HL-60 (cell line): ENCODE results near the gene ZNF441.

ENCODE experiments used
- DNase-seq, 2 experiments: peaks; one replicate each; pipeline ENCODE4 v3.0.0-alpha.2; 2010 to 2020; ENCODE audit warnings: low read depth in 1 of 2, low spot score in 1 of 2
- H3K27ac ChIP-seq: fragments of 250-450 bp; sonication (Bioruptor Pico); replicated peaks from 2 replicates; pipeline ENCODE4 v1.5.1; 2020; ENCODE audit warnings: mild to moderate bottlenecking, moderate library complexity
- H3K27me3 ChIP-seq: fragments of 250-450 bp; sonication (Bioruptor Pico); 2 replicates; pipeline ENCODE4 v1.5.1; 2021; ENCODE audit warnings: mild to moderate bottlenecking, moderate library complexity; ENCODE audit not compliant: insufficient read depth, poor library complexity, severe bottlenecking
- H3K4me3 ChIP-seq: replicated peaks from 2 replicates; pipeline ENCODE4 v1.5.1; 2011; ENCODE audit warnings: mild to moderate bottlenecking, control low read depth, low read length; ENCODE audit not compliant: insufficient read depth
- CTCF ChIP-seq: IDR thresholded peaks from one replicate; pipeline ENCODE4 v1.5.1; 2011; ENCODE audit warnings: low read length, control low read depth, inconsistent platforms; ENCODE audit not compliant: insufficient read depth
- GABPA ChIP-seq: IDR thresholded peaks from 2 replicates; pipeline ENCODE4 v1.6.1; 2012; ENCODE audit warnings: low read depth
- POLR2AphosphoS5 ChIP-seq: IDR thresholded peaks from 2 replicates; pipeline ENCODE4 v1.6.1; 2012; ENCODE audit warnings: low read depth
- REST ChIP-seq: IDR thresholded peaks from 2 replicates; pipeline ENCODE4 v1.6.1; 2012; ENCODE audit warnings: low read depth; ENCODE audit not compliant: insufficient replicate concordance
- SPI1 ChIP-seq: IDR thresholded peaks from 2 replicates; pipeline ENCODE4 v1.6.1; 2012; ENCODE audit warnings: low read depth, mild to moderate bottlenecking, borderline replicate concordance

The ZNF441 gene

GRCh38 chr19:11806354-11807098 is 39.7 kb downstream of the ZNF441 start:
- Histone ChIP-seq H3K27me3 (no peaks in the 10 kb centered on the region), H3K4me3 (no peak overlapping the region), H3K27ac (no peak overlapping the region)
- DNase-seq = no peak
- TF ChIP-seq POLR2AphosphoS5 (no peak), GABPA (no peak), SPI1 (no peak), CTCF (no peak), REST (no peak)

- TF ChIP-seq REST = no peak
- TF ChIP-seq SPI1 = no peak
- no peak for TF ChIP-seq CTCF
- TF ChIP-seq GABPA = no peak
- no peak for TF ChIP-seq POLR2AphosphoS5
- Histone ChIP-seq H3K27ac (no peak overlapping the region), H3K4me3 (no peak overlapping the region), H3K27me3 (no peaks in the 10 kb centered on the region)
- DNase-seq = no peak
These were observed 40.2 kb downstream of the ZNF441 start for GRCh38 chr19:11807099-11807380.

- peak overlapping the region; percentile 60 for H3K4me3 ChIP-seq
- TF ChIP-seq SPI1 = no peak
- no peak for TF ChIP-seq CTCF
- no peak for TF ChIP-seq REST
- TF ChIP-seq GABPA = no peak
- TF ChIP-seq POLR2AphosphoS5 = no peak
- H3K27ac ChIP-seq = peak overlapping the region; percentile 91
- no peak for DNase-seq
- H3K27me3 ChIP-seq = no peaks in the 10 kb centered on the region
These were observed 46.9 kb downstream of the ZNF441 start for GRCh38 chr19:11813703-11814028.
